T47D (cell line): Measurements from ENCODE around the gene TCF25.
"Not testable (repeated sequence)": the region's sequence is repeated elsewhere in the genome, so short reads cannot be mapped to it uniquely, and the experiment has no call there.

Experiments used
- DNase-seq, 2 experiments: peaks; one replicate each; pipeline versions ENCODE4 v3.0.0 to v3.0.0-alpha.2; 2011 to 2012; ENCODE audit warnings: low read depth in 1 of 2, low spot score in 1 of 2
- JUND ChIP-seq: IDR thresholded peaks from 2 replicates; pipeline ENCODE4 v1.6.1; 2012; ENCODE audit warnings: low read depth
- in situ Hi-C: cut with HindIII; loops from 2 replicates; pipeline ENCODE4 v1.10.0; 2016; ENCODE audit warnings: low sequenced_read_pairs, low pct_unique_long_range_greater_than_20kb

TCF25 gene

GRCh38 chr16:89931964-89932363 is 58.6 kb downstream of the TCF25 start:
- in situ Hi-C loops, result no loop called here
- no peak for DNase-seq
- TF ChIP-seq JUND, result no peak

GRCh38 chr16:89934019-89934418 is 60.6 kb downstream of the TCF25 start:
- DNase-seq, in situ Hi-C loops: not testable (repeated sequence)

- DNase-seq, result no peak
- in situ Hi-C loops, result no loop called here
- no peak for TF ChIP-seq JUND
These were observed 61.5 kb downstream of the TCF25 start for GRCh38 chr16:89934611-89935553.

- DNase-seq, in situ Hi-C loops: not testable (repeated sequence)
These were observed 62.2 kb downstream of the TCF25 start for GRCh38 chr16:89935620-89936019.

- in situ Hi-C loops, result no loop called here
- no peak for DNase-seq
- no peak for TF ChIP-seq JUND
These were observed 62.6 kb downstream of the TCF25 start for GRCh38 chr16:89936034-89936433.

GRCh38 chr16:89936508-89936907 is 63.1 kb downstream of the TCF25 start:
- in situ Hi-C loops, result no loop called here
- DNase-seq, result no peak
- TF ChIP-seq JUND, result no peak

GRCh38 chr16:89936981-89937380 is 63.6 kb downstream of the TCF25 start:
- no peak for DNase-seq
- in situ Hi-C loops, result no loop called here
- no peak for TF ChIP-seq JUND

- TF ChIP-seq JUND, result no peak
- in situ Hi-C loops, result no loop called here
These were observed 64.9 kb downstream of the TCF25 start for GRCh38 chr16:89938175-89938885.

GRCh38 chr16:89944773-89945172 is 71.4 kb downstream of the TCF25 start:
- in situ Hi-C loops, result no loop called here
- TF ChIP-seq JUND, result no peak

More at GRCh38 chr16:89938175-89938885, 64.9 kb downstream of the TCF25 start:
- DNase-seq, result no peak

GRCh38 chr16:89945654-89946053 is 72.3 kb downstream of the TCF25 start:
- in situ Hi-C loops, result no loop called here
- peak in 1 of 2 experiments; percentile 89 for DNase-seq
- TF ChIP-seq JUND, result no peak

More at GRCh38 chr16:89944773-89945172, 71.4 kb downstream of the TCF25 start:
- no peak for DNase-seq

GRCh38 chr16:89946515-89946914 is 73.1 kb downstream of the TCF25 start:
- in situ Hi-C loops, result no loop called here
- TF ChIP-seq JUND, result no peak

GRCh38 chr16:89949121-89949742 is 75.8 kb downstream of the TCF25 start:
- TF ChIP-seq JUND, result no peak
- in situ Hi-C loops, result no loop called here
- no peak for DNase-seq

More at GRCh38 chr16:89946515-89946914, 73.1 kb downstream of the TCF25 start:
- DNase-seq, result no peak

- no peak for DNase-seq
- in situ Hi-C loops, result no loop called here
- TF ChIP-seq JUND, result no peak
These were observed 76.4 kb downstream of the TCF25 start for GRCh38 chr16:89949756-89950155.
